ENCODE measurements around the gene GOLGA8Q.
"Not testable (repeated sequence)": the region's sequence is repeated elsewhere in the genome, so short reads cannot be mapped to it uniquely, and the experiment has no call there.

Gene GOLGA8Q

GRCh38 chr15:30551750-30552149 is at the start of gene GOLGA8Q:
TSS of gene GOLGA8Q (plus strand) at chr15:30552050. CDS start at chr15:30552078, 28 bp downstream.
- DNase-seq, result not testable (repeated sequence)

- DNase-seq, result not testable (repeated sequence)
Observed at GRCh38 chr15:30502904-30503781, 48.7 kb upstream of the GOLGA8Q start.

GRCh38 chr15:30504162-30504843 is 47.5 kb upstream of the GOLGA8Q start:
- not testable (repeated sequence) for DNase-seq

- not testable (repeated sequence) for DNase-seq
Observed at GRCh38 chr15:30514545-30514944, 37.3 kb upstream of the GOLGA8Q start.

- DNase-seq, result not testable (repeated sequence)
Observed at GRCh38 chr15:30523453-30524243, 28.2 kb upstream of the GOLGA8Q start.

GRCh38 chr15:30525912-30526311 is 25.9 kb upstream of the GOLGA8Q start:
- not testable (repeated sequence) for DNase-seq

GRCh38 chr15:30529049-30529448 is 22.8 kb upstream of the GOLGA8Q start:
- DNase-seq, result not testable (repeated sequence)

GRCh38 chr15:30566949-30567348 is 15.1 kb downstream of the GOLGA8Q start:
- DNase-seq, result not testable (repeated sequence)

GRCh38 chr15:30573012-30573491 is 21.2 kb downstream of the GOLGA8Q start:
- DNase-seq, result not testable (repeated sequence)

- DNase-seq, result not testable (repeated sequence)
Observed at GRCh38 chr15:30579394-30579970, 27.6 kb downstream of the GOLGA8Q start.

GRCh38 chr15:30580716-30581115 is 28.9 kb downstream of the GOLGA8Q start:
- DNase-seq, result not testable (repeated sequence)

GRCh38 chr15:30598953-30599352 is 47.1 kb downstream of the GOLGA8Q start:
- DNase-seq, result not testable (repeated sequence)

GRCh38 chr15:30603796-30604195 is 51.9 kb downstream of the GOLGA8Q start, which contains the start of gene GOLGA8H:
TSS of gene GOLGA8H (plus strand) at chr15:30604028. CDS start at chr15:30604126, 98 bp downstream.
- DNase-seq, result not testable (repeated sequence)
